Breast epithelium (tissue), 3 donors: ENCODE results near the gene THBD.

Experiments used
- CTCF ChIP-seq, 3 donors: fragments of 450-650 bp; IDR thresholded peaks; one replicate each; pipeline ENCODE4 v1.5.1; 2016 to 2017; ENCODE audit warnings: antibody characterized with exemption in 3 of 3, mild to moderate bottlenecking in 3 of 3, moderate library complexity in 3 of 3
- POLR2AphosphoS5 ChIP-seq, 3 donors: sonication (generic); formaldehyde crosslinking; IDR thresholded peaks; one replicate each; pipeline ENCODE4 v1.6.1; 2017; ENCODE audit warnings: antibody characterized with exemption in 3 of 3

- TF ChIP-seq CTCF (IDR thresholded peaks at IDR 0.05) (no peak), POLR2AphosphoS5 (IDR thresholded peaks at IDR 0.05) (no peak)
Observed at GRCh38 chr20:23024701-23025100, 24.8 kb downstream of the THBD start.
